SK-MEL-5 (cell line): ENCODE measurements around the gene MCM6. TPM values are rescaled to one million over a fixed set of nuclear protein-coding genes. Genes with fewer than 3 reads are reported as not detected.
A peak's percentile ranks its signal among the peaks of the same experiment; 100 is the strongest.
"Not testable (repeated sequence)": the region's sequence is repeated elsewhere in the genome, so short reads cannot be mapped to it uniquely, and the experiment has no call there.

ENCODE experiments used
- DNase-seq: peaks from one replicate; pipeline ENCODE4 v3.0.0-alpha.2; 2016; ENCODE audit warnings: low read depth, low spot score
- in situ Hi-C: cut with HindIII; loops from 2 replicates; pipeline ENCODE4 v1.10.0; 2016; ENCODE audit warnings: low sequenced_read_pairs, high pct_unique_total_duplicates, low pct_unique_long_range_greater_than_20kb
- polyA plus RNA-seq, 2 experiments: library from polyadenylated mRNA; depleted of rRNA; stranded (reverse); fragments of >200 nt; gene quantifications; 2 replicates each; pipeline ENCODE4 v1.2.3, GENCODE V29; 2015
- total RNA-seq: library from RNA; depleted of rRNA; stranded (reverse); fragments of >200 nt; shearing (Covaris generic); gene quantifications from 2 replicates; pipeline ENCODE4 v1.2.3, GENCODE V29; 2014; rRNA removed

Gene MCM6
- total RNA-seq: 18.1 and 20.5 TPM in 2 replicates
- polyA plus RNA-seq (2015; cell fraction: cytosol; rRNA removed): 38.9 and 42.8 TPM in 2 replicates
- polyA plus RNA-seq (2015; cell fraction: nucleus; rRNA removed): 15.3 and 19.2 TPM in 2 replicates

DNA sequence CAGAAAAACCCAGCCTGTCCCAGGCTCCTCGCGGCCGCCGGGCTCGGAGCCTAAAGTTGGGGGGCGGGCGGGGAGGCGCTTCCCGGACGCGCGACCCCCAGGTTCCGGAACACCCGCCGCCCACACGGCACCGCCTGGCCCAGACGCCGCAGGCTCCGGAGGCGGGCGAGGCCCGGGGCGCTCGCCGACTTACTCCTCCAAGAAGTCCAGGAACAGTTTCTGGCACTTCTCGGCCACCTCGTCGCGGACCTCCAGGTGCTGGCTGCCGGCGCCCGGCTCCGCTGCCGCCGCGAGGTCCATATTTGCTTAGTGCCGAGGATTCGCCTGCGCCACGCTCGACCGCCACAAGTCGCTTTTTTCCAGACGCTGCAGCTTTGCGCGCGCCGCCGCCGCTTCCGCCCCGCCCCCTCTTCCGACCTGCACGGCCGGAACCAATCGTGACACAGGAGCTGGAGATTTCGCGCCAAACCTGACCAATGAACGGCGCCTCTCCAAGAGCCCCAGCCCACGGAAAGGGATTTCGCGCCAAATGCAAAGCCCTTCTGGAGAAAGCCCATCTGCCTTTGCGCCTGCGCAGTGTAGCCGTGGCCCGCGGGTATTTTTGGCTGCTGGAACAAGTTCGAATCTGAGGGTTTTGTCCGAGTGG, at the start of gene MCM6:
TSS of gene MCM6 (minus strand) at position 378 of the 646 bp plus-strand sequence. CDS start at position 300, 78 bp downstream.
- peak; percentile 99 for DNase-seq
- in situ Hi-C loops: no loop called here

DNA sequence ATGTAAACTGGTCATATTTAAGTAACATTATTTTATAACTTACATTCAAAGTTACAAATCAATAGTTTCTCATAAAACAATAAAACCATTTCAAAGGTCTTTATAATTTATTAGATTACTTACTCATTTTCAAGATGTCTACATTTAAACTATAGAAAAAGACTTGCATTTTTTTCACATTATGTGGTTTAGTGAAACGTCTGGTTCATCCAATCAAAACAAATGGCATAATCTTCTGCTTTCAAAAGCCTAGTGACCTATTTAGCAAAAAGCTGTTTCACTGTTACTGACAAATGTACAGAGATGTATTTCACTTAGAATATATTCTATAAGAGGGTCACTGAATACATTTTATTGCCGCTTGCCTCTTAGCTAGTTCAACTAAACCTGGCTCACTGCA, 49.3 kb upstream of the MCM6 start:
- no peak for DNase-seq

DNA sequence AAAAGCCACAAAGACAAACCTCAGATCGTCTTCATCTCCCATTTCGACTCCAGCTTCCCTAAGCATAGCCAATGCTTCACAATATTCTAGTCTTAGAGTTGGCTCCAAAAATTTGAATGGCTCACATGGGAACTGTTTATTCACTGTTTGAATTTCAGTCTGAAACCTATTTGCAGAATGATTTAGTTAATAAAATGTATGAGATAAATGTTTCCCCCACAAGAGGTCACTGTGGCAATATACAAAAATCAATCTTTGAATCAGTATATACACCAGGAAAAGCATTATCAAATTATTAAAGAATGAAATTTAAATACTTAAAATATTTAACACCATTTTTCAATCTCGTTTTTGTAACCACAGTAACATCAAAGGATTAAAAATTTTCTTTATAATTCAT, 40.0 kb upstream of the MCM6 start:
- in situ Hi-C loops: no loop called here
- peak; percentile 46 for DNase-seq

More for the DNA sequence above, 49.3 kb upstream of the MCM6 start:
- in situ Hi-C loops: no loop called here

DNA sequence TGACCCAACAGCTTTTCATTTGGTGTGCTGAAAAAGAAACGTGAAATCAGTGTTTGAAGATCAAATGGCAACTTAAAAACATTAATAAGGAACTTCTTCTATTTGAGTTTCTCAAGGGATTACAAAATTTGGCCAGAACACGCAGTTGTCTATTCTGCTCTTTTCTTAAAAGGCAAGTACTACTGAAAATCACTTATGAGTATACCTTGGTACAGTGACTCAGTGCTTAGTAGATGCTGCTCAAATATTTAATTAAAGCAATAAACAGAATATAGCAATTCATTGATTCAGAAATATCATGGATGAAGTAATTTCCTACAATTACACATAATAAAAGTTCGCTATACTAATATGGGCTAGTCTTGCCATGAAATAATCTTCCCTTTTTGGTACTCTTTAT, 38.2 kb upstream of the MCM6 start:
- DNase-seq: no peak
- in situ Hi-C loops: no loop called here

DNA sequence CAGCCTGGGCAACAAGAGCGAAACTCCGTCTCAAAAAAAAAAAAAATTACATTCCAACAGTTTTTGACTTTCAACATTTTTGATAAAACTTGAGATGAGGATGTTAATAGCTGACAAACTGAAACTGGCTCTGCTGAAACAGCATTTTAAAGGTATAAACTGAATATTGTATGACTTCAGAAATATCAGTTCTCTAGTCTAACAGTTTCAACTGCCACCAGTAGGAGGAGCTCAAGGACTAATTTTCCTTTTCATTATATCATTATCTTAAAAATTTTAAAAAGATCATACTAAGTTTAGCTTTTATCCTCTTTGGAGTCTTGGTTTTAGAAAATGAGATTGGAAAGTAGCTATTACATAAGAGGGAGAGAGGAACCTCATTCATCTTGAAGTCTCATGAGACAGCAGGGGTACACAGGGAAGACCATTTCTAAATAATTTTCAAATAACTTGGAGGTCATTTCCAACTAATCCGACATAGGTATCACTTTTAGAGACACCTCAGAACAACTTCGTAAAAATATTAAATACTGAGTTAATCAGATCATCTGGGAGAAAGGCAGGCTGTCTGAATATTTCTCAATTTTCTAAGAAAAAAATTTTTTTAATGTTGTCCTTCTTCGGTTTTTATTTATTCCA, 37.6 kb upstream of the MCM6 start:
- DNase-seq: peak; percentile 58
- in situ Hi-C loops: no loop called here

DNA sequence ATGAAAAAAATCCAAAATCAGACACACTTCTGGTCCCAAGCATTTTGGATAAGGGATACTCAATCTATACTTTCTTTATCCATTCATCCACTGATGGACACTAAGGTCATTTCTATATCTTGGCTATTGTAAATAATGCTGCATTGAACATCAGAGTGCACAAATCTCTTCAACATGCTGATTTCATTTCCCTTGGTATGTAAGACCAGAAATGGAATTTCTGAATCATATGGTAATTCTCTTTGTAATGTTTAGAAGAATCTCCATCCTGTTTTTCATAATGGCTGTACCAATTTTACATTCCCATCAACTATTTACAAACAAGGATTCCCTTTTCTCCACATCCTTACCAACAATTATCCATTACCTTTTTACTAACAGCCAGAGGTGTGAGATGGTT, 33.7 kb upstream of the MCM6 start:
- no peak for DNase-seq
- in situ Hi-C loops: no loop called here

DNA sequence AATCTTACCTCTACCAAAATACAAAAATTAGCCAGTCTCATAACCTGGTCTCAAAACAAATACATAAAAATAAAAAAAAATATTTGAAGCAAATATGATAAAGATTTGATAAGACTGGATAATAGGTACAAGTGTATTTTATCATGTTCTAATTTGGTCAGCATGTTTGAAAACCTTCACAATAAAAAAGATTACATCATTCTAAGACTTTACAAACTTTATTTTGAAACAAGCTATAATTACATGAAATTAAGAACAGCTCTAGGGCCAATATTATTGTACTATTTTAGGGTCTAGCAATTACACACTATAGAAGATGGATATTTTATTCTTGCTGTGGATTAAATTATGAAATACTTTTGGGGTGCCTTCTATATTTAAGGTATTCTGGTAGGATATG, 29.4 kb upstream of the MCM6 start:
- in situ Hi-C loops: no loop called here
- DNase-seq: no peak

DNA sequence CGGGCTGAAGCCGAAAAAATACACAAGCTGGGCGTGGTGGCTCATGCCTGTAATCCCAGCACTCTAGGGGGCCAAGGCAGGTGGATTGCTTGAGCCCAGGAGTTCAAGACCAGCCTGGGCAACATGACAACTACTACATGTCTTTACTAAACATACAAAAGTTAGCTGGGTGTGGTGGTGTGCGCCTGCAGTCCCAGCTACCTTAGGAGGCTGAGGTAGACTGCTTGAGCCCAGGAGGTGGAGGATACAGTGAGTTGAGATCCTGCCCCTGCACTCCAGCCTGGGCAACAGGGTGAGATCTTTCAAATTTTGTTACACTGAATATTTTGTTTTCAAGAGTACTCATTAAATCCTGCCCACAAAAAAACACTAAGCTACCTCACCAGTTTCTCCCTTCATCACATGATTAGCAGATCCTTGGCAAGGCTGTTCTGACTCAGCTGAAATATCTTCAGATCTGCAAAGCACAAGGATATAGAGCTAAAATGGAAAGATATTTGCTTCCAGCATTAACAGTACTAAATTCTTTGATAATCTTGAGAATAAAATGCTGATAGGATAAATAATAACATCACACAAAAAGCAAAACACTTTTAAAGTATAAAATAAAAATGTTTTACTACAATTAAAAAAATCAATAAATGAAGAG, 28.2 kb upstream of the MCM6 start:
- no peak for DNase-seq
- in situ Hi-C loops: no loop called here

DNA sequence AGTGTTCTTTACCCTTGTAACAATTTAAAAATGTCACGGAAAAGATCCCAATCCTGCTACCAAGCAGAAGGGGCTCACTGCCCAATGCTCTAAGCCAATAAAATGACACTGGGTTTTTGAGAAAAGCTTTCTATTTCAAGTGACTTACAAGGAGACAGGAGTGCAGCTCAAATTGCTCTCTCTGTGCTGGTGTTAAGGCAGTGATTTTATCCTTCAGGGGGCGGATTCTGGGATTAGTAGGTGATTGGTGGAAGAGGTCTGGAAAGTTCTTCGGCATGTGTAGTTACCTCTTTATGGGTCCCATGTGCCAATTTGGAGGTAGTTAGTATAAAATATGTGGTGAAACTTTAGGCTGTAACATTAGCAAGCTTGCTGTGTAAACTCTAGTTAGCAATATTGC, 27.4 kb upstream of the MCM6 start:
- in situ Hi-C loops: no loop called here
- DNase-seq: no peak

DNA sequence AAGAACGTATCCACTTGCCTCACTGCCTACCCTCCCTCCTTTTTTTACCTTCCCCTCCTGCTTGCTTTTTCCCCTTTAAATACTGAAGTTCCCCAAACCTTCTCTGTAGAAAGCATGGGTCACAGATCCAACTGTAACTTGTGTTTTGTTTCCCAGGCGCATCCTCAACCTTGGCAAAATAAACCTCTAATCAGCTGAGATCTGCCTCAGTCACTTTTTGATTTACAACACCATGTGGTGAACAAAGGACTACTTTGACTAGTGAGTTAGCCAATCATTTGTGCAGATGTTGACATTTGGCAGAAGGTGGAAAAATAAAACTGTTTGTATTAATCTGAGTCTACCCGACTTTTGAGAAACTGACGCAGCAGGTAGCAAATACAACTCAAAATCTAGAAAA, 23.3 kb upstream of the MCM6 start:
- in situ Hi-C loops: no loop called here
- DNase-seq: peak; percentile 16

DNA sequence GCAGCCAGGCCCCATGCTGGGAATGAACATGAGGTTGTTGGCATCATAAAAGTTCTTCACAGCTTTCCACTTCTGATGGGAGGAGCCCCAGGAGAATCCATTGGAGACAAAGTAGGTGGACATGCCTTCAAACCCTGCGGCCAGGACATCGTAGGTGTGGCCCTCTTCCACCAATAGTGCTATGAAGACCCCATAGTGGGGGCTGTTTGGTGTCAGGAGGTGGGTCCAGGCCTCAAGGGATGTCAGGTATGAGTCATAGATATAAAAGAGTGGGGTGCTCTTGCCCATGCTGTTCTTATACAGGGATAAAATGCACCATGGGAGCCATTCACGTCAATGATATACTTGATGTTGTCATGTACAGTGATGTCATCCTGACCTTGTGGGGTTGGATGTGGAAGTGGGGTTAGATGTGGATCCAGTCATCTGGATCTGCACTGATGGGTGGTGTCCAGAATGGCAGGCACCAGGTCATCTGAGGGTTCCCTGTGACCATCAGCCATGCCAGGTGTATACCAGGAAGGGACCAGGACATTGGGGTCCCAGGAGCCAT, 22.1 kb upstream of the MCM6 start:
- no peak for DNase-seq
- in situ Hi-C loops: no loop called here

DNA sequence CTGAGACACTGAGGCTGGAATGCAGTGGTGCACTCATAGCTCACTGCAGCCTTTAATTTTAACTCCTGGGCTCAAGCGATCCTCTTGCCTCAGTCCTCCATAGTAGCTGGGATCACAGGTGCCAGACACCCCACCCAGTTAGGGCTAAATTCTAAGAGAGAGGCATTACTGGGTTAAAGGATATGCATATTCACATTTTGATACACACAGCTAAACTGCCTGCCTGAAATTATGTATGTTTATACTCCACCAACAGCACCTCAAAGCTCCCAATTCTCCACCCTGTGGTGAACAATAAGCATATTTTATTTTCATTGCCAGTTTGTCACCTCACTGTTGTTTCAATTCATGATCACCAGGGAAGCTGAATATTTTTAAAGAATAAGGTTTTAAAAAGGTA, 18.7 kb upstream of the MCM6 start:
- no peak for DNase-seq
- in situ Hi-C loops: no loop called here

DNA sequence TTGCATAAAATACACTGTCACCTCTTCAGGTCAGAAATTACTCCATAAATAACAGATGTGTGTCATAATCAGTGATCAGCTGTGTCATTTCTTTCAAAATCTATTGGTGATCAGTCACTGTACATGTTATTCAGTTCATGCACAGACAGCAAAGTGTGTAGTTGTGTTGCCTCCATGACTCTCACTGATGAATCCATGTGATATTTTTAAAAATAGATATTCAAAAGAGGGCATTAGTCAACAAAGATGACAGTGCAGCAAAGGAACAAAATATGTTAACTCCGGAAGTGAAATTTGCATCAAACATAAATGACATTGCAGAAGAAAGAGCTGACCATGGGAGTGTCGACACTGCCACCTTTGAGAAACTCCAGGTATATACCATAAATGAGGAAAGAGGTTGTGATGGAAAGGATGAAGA, 17.1 kb upstream of the MCM6 start:
- no peak for DNase-seq
- in situ Hi-C loops: no loop called here

DNA sequence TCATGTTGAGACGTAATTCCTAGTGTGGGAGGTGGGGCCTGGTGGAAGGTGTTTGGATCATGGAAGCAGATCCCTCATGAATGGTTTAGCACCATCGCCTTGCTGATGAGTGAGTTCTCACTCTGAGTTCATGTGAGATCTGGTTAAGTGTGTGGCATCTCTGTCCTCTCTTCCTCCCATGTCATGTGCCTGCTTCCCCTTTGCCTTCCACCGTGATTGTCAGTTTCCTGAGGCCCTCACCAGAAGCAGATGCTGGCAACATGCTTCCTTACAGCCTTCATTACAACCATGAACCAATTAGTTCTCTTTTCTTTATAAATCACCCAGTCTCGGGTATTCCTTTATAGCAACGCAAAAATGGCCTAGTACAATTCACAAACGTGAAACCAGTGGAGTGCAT, 14.6 kb upstream of the MCM6 start:
- in situ Hi-C loops: no loop called here

DNA sequence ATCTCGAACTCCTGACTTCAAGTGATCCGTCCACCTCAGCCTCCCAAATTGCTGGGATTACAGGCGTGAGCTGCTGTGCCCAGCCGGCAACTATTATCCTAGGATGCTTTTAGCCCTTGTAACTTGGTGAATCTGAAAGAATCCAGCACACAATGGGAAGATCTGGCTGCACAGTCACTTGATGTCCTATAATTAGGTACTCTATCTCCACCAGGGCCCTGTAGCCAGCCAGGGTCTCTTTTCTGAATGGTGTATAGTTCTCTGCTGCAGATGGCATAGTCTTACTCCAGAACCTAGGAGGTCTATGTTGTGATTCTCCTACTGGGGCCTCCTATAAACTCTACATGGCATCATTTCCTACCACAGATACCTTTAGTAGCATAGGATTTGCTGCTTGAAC, 13.9 kb upstream of the MCM6 start:
- in situ Hi-C loops: no loop called here
- DNase-seq: no peak

More for the DNA sequence above, 14.6 kb upstream of the MCM6 start:
- no peak for DNase-seq

DNA sequence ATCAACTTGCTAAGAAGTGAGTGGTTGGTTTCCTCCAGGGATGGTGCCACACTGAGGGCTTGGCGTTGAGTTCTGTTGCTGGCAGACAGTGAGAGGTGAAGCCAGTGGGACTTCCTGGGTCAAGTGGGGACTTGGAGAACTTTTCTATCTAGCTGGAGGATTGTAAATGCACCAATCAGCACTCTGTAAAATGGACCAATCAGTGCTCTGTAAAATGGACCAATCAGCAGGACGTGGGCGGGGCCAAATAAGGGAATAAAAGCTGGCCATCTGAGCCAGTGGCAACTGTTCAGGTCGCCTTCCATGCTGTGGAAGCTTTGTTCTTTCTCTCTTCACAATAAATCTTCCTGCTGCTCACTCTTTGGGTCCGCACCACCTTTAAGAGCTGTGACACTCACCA, 12.3 kb upstream of the MCM6 start:
- DNase-seq, in situ Hi-C loops: not testable (repeated sequence)

DNA sequence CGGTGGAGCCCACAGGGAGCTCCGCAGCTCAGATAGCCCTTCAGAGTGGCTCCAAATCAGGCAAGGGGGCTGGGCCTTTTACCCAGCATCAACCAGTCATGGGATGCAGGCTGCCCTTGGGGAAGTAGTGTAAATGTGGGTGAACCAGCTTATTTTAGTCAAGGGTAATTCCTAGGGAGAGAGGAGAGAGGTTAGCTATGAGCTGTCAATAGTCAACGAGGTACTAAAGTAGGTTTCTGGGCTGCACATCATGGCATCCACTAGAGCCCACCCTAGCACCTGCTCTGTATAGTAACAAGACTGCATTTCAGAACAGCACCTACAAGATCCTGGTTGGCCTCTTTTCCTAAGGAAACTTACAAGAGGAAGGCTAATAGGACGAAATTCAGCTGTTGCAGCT, 9.5 kb upstream of the MCM6 start:
- in situ Hi-C loops: no loop called here

DNA sequence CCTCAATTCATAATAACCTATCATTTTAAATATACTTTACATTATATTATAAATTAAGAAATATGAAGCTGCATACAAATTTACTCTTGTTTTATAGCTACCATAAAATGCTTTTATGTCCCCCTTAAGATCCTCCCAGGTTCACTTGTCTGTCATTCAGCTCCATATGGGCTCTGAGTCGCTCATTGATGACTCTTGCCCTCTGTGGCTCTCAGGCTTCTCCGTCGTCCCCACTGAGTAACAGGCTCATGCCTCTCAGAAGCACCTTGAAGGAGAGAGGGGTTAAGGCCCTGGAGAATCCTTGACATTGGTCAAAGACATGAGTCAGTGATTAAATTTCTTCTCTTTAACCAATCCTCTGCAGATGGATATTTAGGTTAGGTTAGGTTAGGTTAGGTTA, 6.2 kb upstream of the MCM6 start:
- in situ Hi-C loops: no loop called here
- DNase-seq: no peak

More for the DNA sequence above, 9.5 kb upstream of the MCM6 start:
- DNase-seq: no peak
